ENCODE measurements around the gene MFSD6.

Gene MFSD6

GRCh38 chr2:190405995-190406394 is 2.2 kb upstream of the MFSD6 start:
- Histone ChIP-seq H3K36me3 (ENCODE audit: control insufficient read depth in 2 of 2, insufficient read depth in 2 of 2, low read length in 2 of 2) (no peaks in the 10 kb centered on the region), H3K9me3 (ENCODE audit: control insufficient read depth in 2 of 2, low read length in 2 of 2) (no peaks in the 10 kb centered on the region), H3K27me3 (ENCODE audit: control insufficient read depth in 1 of 2, insufficient read depth in 2 of 2, low read length in 2 of 2) (no peaks in the 10 kb centered on the region), H3K4me3 (ENCODE audit: low read length in 2 of 2) (no peak overlapping the region), H3K27ac (ENCODE audit: low read length) (no peak overlapping the region), H3K4me1 (ENCODE audit: control insufficient read depth, insufficient read depth, low read length) (peaks cover 9% of the 10 kb centered on the region), H3K9ac (ENCODE audit: low read length in 2 of 2) (no peak overlapping the region)

- H3K36me3 ChIP-seq (ENCODE audit: control insufficient read depth in 2 of 2, insufficient read depth in 2 of 2, low read length in 2 of 2) = no peaks in the 10 kb centered on the region
- H3K27ac ChIP-seq (ENCODE audit: low read length) = no peak overlapping the region
- peaks cover 9% of the 10 kb centered on the region for H3K4me1 ChIP-seq (ENCODE audit: control insufficient read depth, insufficient read depth, low read length)
- H3K4me3 ChIP-seq (ENCODE audit: low read length in 2 of 2) = no peak overlapping the region
- no peak overlapping the region for H3K9ac ChIP-seq (ENCODE audit: low read length in 2 of 2)
- no peaks in the 10 kb centered on the region for H3K9me3 ChIP-seq (ENCODE audit: control insufficient read depth in 2 of 2, low read length in 2 of 2)
- no peaks in the 10 kb centered on the region for H3K27me3 ChIP-seq (ENCODE audit: control insufficient read depth in 1 of 2, insufficient read depth in 2 of 2, low read length in 2 of 2)
Measured at GRCh38 chr2:190406805-190407204, 1.4 kb upstream of the MFSD6 start.

GRCh38 chr2:190407246-190407661 is 901 bp upstream of the MFSD6 start:
- no peaks in the 10 kb centered on the region for H3K9me3 ChIP-seq (ENCODE audit: control insufficient read depth in 2 of 2, low read length in 2 of 2)
- H3K4me3 ChIP-seq (ENCODE audit: low read length in 2 of 2) = peak overlapping the region; percentile 77
- H3K36me3 ChIP-seq (ENCODE audit: control insufficient read depth in 2 of 2, insufficient read depth in 2 of 2, low read length in 2 of 2) = no peaks in the 10 kb centered on the region
- H3K27ac ChIP-seq (ENCODE audit: low read length) = no peak overlapping the region
- peak overlapping the region; percentile 47 to 62 for H3K9ac ChIP-seq (ENCODE audit: low read length in 2 of 2)
- peaks cover 9% of the 10 kb centered on the region for H3K4me1 ChIP-seq (ENCODE audit: control insufficient read depth, insufficient read depth, low read length)
- H3K27me3 ChIP-seq (ENCODE audit: control insufficient read depth in 1 of 2, insufficient read depth in 2 of 2, low read length in 2 of 2) = no peaks in the 10 kb centered on the region

- no peaks in the 10 kb centered on the region for H3K9me3 ChIP-seq (ENCODE audit: control insufficient read depth in 2 of 2, low read length in 2 of 2)
- H3K27ac ChIP-seq (ENCODE audit: low read length) = peak overlapping the region; percentile 6
- peak overlapping the region; percentile 80 for H3K9ac ChIP-seq (ENCODE audit: low read length in 2 of 2)
- H3K36me3 ChIP-seq (ENCODE audit: control insufficient read depth in 2 of 2, insufficient read depth in 2 of 2, low read length in 2 of 2) = no peaks in the 10 kb centered on the region
- H3K4me1 ChIP-seq (ENCODE audit: control insufficient read depth, insufficient read depth, low read length) = peaks cover 14% of the 10 kb centered on the region
- no peaks in the 10 kb centered on the region for H3K27me3 ChIP-seq (ENCODE audit: control insufficient read depth in 1 of 2, insufficient read depth in 2 of 2, low read length in 2 of 2)
- peak overlapping the region; percentile 73 to 77 for H3K4me3 ChIP-seq (ENCODE audit: low read length in 2 of 2)
Measured at GRCh38 chr2:190408538-190409271, 550 bp downstream of the MFSD6 start.

GRCh38 chr2:190409616-190410015 is 1.5 kb downstream of the MFSD6 start:
- no peak overlapping the region for H3K4me3 ChIP-seq (ENCODE audit: low read length in 2 of 2)
- H3K27ac ChIP-seq (ENCODE audit: low read length) = no peak overlapping the region
- peaks cover 15% of the 10 kb centered on the region for H3K4me1 ChIP-seq (ENCODE audit: control insufficient read depth, insufficient read depth, low read length)
- no peaks in the 10 kb centered on the region for H3K27me3 ChIP-seq (ENCODE audit: control insufficient read depth in 1 of 2, insufficient read depth in 2 of 2, low read length in 2 of 2)
- no peaks in the 10 kb centered on the region for H3K9me3 ChIP-seq (ENCODE audit: control insufficient read depth in 2 of 2, low read length in 2 of 2)
- H3K9ac ChIP-seq (ENCODE audit: low read length in 2 of 2) = peak overlapping the region in 1 of 2 donors; percentile 80
- H3K36me3 ChIP-seq (ENCODE audit: control insufficient read depth in 2 of 2, insufficient read depth in 2 of 2, low read length in 2 of 2) = no peaks in the 10 kb centered on the region

- H3K4me1 ChIP-seq (ENCODE audit: control insufficient read depth, insufficient read depth, low read length) = peaks cover 15% of the 10 kb centered on the region
- H3K27me3 ChIP-seq (ENCODE audit: control insufficient read depth in 1 of 2, insufficient read depth in 2 of 2, low read length in 2 of 2) = no peaks in the 10 kb centered on the region
- H3K9ac ChIP-seq (ENCODE audit: low read length in 2 of 2) = no peak overlapping the region
- no peak overlapping the region for H3K4me3 ChIP-seq (ENCODE audit: low read length in 2 of 2)
- no peaks in the 10 kb centered on the region for H3K36me3 ChIP-seq (ENCODE audit: control insufficient read depth in 2 of 2, insufficient read depth in 2 of 2, low read length in 2 of 2)
- no peak overlapping the region for H3K27ac ChIP-seq (ENCODE audit: low read length)
- no peaks in the 10 kb centered on the region for H3K9me3 ChIP-seq (ENCODE audit: control insufficient read depth in 2 of 2, low read length in 2 of 2)
Measured at GRCh38 chr2:190410166-190410565, 2.0 kb downstream of the MFSD6 start.

- no peaks in the 10 kb centered on the region for H3K9me3 ChIP-seq (ENCODE audit: control insufficient read depth in 2 of 2, low read length in 2 of 2)
- no peaks in the 10 kb centered on the region for H3K27me3 ChIP-seq (ENCODE audit: control insufficient read depth in 1 of 2, insufficient read depth in 2 of 2, low read length in 2 of 2)
- H3K4me1 ChIP-seq (ENCODE audit: control insufficient read depth, insufficient read depth, low read length) = peaks cover 10% of the 10 kb centered on the region
- H3K27ac ChIP-seq (ENCODE audit: low read length) = no peak overlapping the region
- H3K9ac ChIP-seq (ENCODE audit: low read length in 2 of 2) = no peak overlapping the region
- no peak overlapping the region for H3K4me3 ChIP-seq (ENCODE audit: low read length in 2 of 2)
- H3K36me3 ChIP-seq (ENCODE audit: control insufficient read depth in 2 of 2, insufficient read depth in 2 of 2, low read length in 2 of 2) = no peaks in the 10 kb centered on the region
Measured at GRCh38 chr2:190412966-190413365, 4.8 kb downstream of the MFSD6 start.

GRCh38 chr2:190413421-190413820 is 5.3 kb downstream of the MFSD6 start:
- Histone ChIP-seq H3K4me1 (ENCODE audit: control insufficient read depth, insufficient read depth, low read length) (peaks cover 10% of the 10 kb centered on the region), H3K9ac (ENCODE audit: low read length in 2 of 2) (no peak overlapping the region), H3K9me3 (ENCODE audit: control insufficient read depth in 2 of 2, low read length in 2 of 2) (no peaks in the 10 kb centered on the region), H3K27me3 (ENCODE audit: control insufficient read depth in 1 of 2, insufficient read depth in 2 of 2, low read length in 2 of 2) (no peaks in the 10 kb centered on the region), H3K36me3 (ENCODE audit: control insufficient read depth in 2 of 2, insufficient read depth in 2 of 2, low read length in 2 of 2) (no peaks in the 10 kb centered on the region), H3K27ac (ENCODE audit: low read length) (no peak overlapping the region), H3K4me3 (ENCODE audit: low read length in 2 of 2) (no peak overlapping the region)

GRCh38 chr2:190415251-190415650 is 7.1 kb downstream of the MFSD6 start:
- no peak overlapping the region for H3K27ac ChIP-seq (ENCODE audit: low read length)
- no peaks in the 10 kb centered on the region for H3K27me3 ChIP-seq (ENCODE audit: control insufficient read depth in 1 of 2, insufficient read depth in 2 of 2, low read length in 2 of 2)
- H3K9me3 ChIP-seq (ENCODE audit: control insufficient read depth in 2 of 2, low read length in 2 of 2) = no peaks in the 10 kb centered on the region
- no peak overlapping the region for H3K4me3 ChIP-seq (ENCODE audit: low read length in 2 of 2)
- no peak overlapping the region for H3K9ac ChIP-seq (ENCODE audit: low read length in 2 of 2)
- H3K36me3 ChIP-seq (ENCODE audit: control insufficient read depth in 2 of 2, insufficient read depth in 2 of 2, low read length in 2 of 2) = no peaks in the 10 kb centered on the region
- peaks cover 6% of the 10 kb centered on the region for H3K4me1 ChIP-seq (ENCODE audit: control insufficient read depth, insufficient read depth, low read length)

GRCh38 chr2:190415794-190416775 is 7.9 kb downstream of the MFSD6 start:
- no peak overlapping the region for H3K27ac ChIP-seq (ENCODE audit: low read length)
- H3K36me3 ChIP-seq (ENCODE audit: control insufficient read depth in 2 of 2, insufficient read depth in 2 of 2, low read length in 2 of 2) = no peaks in the 10 kb centered on the region
- peaks cover 6% of the 10 kb centered on the region for H3K4me1 ChIP-seq (ENCODE audit: control insufficient read depth, insufficient read depth, low read length)
- no peak overlapping the region for H3K9ac ChIP-seq (ENCODE audit: low read length in 2 of 2)
- H3K4me3 ChIP-seq (ENCODE audit: low read length in 2 of 2) = no peak overlapping the region
- H3K9me3 ChIP-seq (ENCODE audit: control insufficient read depth in 2 of 2, low read length in 2 of 2) = no peaks in the 10 kb centered on the region
- H3K27me3 ChIP-seq (ENCODE audit: control insufficient read depth in 1 of 2, insufficient read depth in 2 of 2, low read length in 2 of 2) = no peaks in the 10 kb centered on the region
